Measurements from ENCODE around the gene DRG2. TPM values are rescaled to one million over a fixed set of nuclear protein-coding genes. Genes with fewer than 3 reads are reported as not detected.

Gene DRG2
- polyA plus RNA-seq, 4 donors, result 34.0 to 46.9 (median 40.4) TPM

DNA sequence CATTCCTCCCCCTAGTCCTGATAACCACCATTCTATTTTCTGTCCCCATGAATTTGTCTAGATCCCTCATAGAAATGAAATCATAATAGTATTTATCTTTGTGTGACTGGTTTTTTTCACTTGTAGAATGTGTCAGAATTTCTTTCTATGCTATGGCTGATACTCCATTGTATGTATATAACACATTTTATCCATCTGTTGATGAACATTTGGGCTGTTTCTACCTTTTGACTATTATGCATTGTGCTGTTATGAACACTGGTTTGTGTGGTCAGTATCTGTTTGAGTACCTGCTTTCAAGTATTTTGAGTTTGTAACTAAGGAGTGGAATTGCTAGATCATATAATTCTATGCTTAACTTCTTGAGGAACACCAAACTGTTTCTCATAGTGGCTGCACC, 16.0 kb upstream of the DRG2 start:
- no peak for DNase-seq (ENCODE audit: low read depth in 4 of 4, low spot score in 2 of 4)

DNA sequence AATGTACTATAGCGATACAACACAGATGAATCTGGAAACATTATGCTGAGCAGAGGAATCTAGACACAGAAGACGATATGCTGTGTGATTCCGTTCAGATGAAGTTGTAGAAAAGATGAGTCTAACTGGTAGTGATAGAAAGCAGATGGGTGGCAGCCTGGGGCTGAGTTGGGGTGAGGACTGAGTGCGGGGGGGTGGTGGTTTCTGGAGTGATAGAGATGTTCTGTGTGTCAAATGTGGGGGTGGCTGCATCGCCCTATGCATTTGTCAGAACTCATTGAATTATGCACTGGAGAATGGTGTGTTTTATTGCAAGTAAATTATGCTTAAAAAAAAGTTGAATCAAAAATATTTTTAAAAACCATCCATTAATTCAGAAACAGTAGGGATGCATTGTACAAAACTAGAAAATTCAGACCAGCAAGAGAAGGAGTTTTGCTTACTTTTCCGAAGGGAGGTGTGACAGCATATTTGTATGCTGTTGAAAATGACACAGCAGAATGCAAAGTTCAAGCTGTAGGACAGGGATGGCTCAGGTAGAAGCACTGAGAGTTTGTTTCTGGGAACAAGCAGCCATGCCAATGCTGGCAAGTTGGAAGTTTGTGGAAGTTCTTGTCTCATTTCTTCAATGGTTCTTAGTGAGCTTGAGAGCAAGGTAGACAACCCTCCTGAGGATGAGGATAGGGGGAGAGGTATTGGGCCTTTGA, 13.0 kb upstream of the DRG2 start:
- DNase-seq (ENCODE audit: low read depth in 4 of 4, low spot score in 2 of 4), result no peak

GRCh38 chr17:18076936-18077335, 10.8 kb upstream of the DRG2 start:
- DNase-seq (ENCODE audit: low read depth in 4 of 4, low spot score in 2 of 4), result no peak

DNA sequence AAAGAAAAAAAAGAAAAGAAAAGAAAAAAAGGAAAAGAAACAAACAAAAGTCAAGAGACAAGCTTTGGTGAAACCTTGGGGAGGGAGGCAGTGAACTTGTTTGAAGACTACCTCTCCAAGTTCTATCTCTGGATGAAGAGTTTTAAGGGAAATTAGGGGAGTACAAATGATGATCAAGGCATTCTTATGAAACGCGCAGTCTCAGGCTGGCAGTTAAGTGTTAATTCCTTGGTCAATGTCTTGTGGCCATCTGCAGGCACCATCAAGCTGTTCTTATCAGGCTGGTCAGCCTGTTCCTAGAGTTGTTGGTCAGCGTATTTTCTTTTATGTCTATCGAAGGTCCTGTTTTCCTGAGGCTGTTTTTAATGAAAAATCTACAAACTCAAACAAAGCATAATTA, 8.2 kb upstream of the DRG2 start:
- no peak for DNase-seq (ENCODE audit: low read depth in 4 of 4, low spot score in 2 of 4)

- DNase-seq (ENCODE audit: low read depth in 4 of 4, low spot score in 2 of 4), result no peak
These were observed 3.5 kb upstream of the DRG2 start for GRCh38 chr17:18084256-18084655.

- DNase-seq (ENCODE audit: low read depth in 4 of 4, low spot score in 2 of 4), result no peak
These were observed 1.9 kb downstream of the DRG2 start for GRCh38 chr17:18089613-18090012.

DNA sequence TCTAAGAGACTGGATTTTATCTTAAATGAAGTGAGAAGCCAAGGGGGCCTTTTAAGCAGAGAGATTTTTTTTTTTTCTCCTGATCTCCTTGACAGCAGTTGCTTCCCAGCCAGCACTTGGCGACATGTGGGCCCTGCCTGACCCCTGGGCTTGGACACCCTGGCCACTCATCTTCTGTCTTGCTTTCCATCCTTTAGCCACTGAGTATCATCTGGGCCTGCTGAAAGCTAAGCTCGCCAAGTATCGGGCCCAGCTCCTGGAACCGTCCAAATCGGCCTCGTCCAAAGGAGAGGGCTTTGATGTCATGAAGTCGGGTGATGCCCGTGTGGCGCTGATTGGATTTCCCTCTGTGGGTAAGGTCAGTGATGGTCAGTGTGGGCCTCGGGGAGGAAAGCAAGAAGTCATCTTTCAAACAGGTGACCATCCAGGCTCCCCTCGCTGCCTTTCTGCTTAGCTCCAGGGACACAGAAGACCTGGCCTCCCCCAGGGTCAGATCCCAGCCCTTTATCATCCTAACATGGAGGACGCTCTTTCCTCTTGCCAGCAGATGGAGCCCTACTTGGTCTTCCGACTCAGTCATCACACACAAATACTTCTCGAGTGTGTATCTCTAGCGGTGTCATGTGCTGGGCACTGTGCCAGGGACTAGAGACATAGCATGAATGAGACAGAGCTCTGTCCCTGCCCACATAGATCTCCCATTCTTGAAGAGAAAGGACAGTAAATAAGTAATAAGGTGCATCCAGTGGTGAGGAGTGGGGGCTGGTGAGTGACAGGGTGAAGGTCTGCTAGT, 6.1 kb downstream of the DRG2 start:
- no peak for DNase-seq (ENCODE audit: low read depth in 4 of 4, low spot score in 2 of 4)

DNA sequence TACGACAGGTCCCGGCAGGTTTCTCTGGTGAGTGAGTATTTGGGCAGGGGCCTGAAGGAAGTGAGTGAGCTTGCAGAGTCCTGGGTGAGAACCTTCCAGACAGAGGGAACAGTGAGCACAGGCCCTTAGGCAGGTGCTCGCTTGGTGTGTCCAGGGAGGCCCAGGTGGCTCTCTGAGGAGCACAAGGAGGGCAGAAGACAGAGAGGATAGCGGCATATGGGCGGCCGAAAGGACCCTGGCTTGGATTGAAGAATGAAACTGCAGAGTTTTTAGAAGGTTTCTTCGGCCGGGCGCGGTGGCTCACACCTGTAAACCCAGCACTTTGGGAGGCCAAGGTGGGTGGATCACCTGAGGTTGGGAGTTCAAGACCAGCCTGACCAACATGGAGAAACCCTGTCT, 6.7 kb downstream of the DRG2 start:
- no peak for DNase-seq (ENCODE audit: low read depth in 4 of 4, low spot score in 2 of 4)

GRCh38 chr17:18099516-18099915, 11.8 kb downstream of the DRG2 start:
- DNase-seq (ENCODE audit: low read depth in 4 of 4, low spot score in 2 of 4), result no peak

DNA sequence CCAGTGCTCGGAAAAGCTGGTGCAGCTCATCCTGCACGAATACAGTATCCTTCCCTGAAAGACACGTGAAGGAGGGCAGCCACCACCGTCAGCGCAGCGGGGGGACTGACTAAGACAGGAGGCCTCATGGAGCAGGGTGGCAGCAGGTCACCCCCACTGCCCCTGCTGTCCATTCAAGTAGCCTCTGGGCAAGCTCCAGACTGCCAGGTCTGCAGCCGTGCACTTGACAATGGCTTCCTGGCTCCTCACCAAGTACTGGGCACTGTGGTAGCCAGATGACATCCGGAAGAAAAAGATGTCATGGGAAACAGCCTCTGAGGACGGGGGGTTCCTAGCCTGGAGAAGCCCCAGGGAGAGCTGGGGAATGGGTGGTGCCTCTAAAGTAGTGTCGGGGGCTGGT, 12.9 kb downstream of the DRG2 start:
- DNase-seq (ENCODE audit: low read depth in 4 of 4, low spot score in 2 of 4), result no peak

GRCh38 chr17:18101828-18102227, 14.1 kb downstream of the DRG2 start:
- no peak for DNase-seq (ENCODE audit: low read depth in 4 of 4, low spot score in 2 of 4)

- DNase-seq (ENCODE audit: low read depth in 4 of 4, low spot score in 2 of 4), result no peak
These were observed 14.9 kb downstream of the DRG2 start for GRCh38 chr17:18102640-18103039.

- no peak for DNase-seq (ENCODE audit: low read depth in 4 of 4, low spot score in 2 of 4)
These were observed 17.3 kb downstream of the DRG2 start for GRCh38 chr17:18105027-18105426.

GRCh38 chr17:18105595-18105994, 17.8 kb downstream of the DRG2 start:
- no peak for DNase-seq (ENCODE audit: low read depth in 4 of 4, low spot score in 2 of 4)

- no peak for DNase-seq (ENCODE audit: low read depth in 4 of 4, low spot score in 2 of 4)
These were observed 18.5 kb downstream of the DRG2 start for GRCh38 chr17:18106211-18106610.

DNA sequence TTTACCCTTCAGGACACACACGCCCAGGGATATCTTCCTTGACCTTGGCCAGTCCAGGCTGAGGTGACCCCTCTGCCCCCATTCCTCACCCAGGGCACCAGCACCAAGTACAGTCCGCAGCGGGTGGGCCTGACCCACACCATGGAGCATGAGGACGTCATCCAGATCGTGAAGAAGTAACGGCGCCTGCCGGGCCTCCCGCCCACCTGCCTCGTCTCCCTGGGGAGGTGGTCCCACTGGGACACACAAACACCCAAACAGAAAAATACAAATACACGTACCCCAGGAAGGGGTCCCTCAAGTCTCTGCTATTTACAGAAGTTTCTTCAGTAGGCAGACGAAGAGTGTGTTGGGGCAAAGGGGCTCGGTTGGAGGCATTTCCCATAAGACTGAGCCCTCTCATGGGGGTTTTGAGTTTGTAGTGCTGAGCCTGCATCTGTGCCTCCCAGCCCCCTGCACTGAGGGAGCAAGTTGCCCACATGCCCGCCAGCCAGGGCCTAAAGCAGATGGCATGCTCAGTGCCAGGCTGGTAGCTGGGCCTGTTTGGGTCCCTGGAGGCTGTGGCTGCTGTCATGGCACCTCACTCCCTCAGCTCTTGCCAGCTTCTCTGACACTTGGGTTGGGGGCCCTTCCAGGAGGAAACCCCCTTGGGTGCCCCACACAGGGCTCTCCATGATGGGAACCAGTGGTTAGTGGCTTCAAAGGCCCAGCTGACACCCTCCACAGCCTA, 19.5 kb downstream of the DRG2 start:
- no peak for DNase-seq (ENCODE audit: low read depth in 4 of 4, low spot score in 2 of 4)

DNA sequence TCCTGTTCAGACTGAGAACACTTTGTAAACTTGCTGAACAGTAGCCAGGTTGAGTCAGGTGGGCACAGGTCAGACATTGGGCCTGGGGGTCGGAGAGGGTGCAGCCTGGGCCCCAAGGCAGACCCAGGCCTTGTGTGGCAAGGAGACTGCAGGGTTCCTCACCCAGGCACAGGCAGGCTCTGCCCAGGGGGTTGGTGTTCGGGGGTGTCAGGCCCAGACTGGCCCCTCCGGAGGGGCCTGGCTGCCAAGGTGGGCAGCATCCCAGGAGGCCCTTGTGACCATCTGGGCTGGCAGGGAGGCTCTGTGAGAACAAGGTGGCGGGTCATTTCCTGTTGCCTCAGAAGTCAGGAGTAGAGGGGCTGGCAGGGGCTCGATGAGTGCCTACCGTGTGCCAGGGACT, 20.2 kb downstream of the DRG2 start:
- no peak for DNase-seq (ENCODE audit: low read depth in 4 of 4, low spot score in 2 of 4)

DNA sequence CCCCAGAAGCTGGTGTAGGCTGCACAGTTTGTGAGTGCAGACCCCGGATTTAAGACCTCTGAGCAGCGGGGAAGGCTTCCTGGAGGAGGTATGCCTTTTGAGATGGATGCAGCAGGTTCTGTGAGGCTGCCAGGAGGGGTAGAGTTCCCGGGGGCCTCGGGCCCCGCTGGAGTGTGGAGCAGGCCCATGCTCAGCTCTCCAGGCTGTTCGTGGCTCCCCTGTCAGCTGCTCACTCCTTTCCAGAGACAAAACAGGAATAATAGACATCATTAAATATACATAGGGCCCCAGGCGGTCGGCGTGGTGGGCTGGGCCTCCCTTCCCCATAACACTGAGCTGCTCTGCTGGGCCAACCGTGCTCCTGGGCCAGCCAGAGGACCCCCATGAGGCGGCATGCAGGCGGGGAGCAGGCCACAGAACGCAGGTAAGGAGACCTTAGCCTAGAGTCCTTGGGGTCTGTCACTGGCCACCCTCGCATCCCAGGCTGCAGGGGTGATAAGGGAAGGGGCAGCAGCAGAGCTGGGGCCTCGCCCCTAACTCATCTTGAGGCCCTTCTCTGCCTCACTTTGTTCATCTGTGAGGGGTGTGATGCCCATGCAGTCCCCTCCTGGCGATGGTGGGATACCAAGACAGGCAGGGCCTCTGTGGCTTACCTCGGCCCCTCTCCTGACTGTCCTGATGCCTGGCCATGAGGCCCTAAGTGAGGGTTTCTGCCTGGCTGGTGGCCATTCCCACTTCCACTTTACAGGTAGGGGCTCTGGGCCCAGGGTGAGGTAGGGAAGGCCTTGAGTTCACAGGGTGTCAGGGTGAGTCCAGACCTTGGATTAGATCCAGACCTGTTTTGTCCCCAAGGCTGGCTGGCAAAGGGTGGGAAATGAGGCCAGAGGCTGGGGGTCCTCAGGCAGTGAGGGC, 20.9 kb downstream of the DRG2 start, which contains the start of gene MYO15A:
Gene MYO15A, plus strand, starts transcription at position 356 of the 912 bp plus-strand sequence. CDS start 10,045 bp downstream, outside the sequence.
- no peak for DNase-seq (ENCODE audit: low read depth in 4 of 4, low spot score in 2 of 4)

DNA sequence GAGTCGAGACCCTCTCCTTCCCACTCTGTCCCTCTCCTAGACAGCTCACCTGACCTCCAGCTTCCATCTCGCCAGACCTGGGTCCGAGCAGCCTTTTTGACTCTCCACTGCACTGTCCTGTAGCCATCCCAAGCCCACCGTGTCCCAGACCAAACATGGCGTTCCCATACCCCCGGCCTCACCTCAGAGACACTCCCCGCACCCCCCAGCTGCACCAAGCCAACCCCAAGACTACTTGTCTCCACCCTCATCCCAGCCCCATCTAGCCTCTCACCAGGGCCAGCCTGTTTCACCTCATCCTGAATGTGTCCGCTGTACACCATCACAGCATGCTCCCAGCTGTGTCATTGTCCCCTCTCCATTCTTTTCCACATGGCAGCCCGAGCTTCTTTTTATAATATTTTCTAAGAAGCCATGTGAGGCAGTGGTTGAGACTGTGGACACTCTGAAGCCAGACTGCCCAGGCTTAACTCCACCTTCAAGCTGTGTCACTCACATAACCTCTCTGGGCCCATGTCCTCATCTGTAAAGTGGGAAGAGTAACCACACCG, 22.3 kb downstream of the DRG2 start:
- no peak for DNase-seq (ENCODE audit: low read depth in 4 of 4, low spot score in 2 of 4)

DNA sequence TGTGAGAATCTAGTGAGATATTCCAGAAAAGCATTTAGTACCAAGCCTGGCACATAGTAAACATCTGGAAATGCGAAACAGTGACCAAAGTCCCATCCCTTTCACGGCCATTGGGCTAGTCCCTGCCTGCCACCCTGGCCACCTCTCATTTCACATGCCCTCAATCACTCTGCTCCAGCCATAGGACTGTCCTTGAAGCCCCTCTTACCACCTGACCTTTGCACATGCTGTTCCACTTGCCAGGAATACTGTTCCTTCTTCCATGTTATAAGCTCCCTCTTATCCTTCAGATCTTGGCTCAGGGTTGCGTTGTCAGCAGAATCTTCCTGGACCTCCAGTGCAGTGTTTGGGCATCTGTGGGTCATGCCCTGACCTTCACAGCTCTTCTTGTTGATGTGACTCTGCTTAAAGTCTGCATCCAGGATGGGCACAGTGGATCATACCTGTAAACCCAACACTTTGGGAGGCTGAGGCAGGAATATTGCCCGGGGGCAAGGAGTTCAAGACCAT, 22.9 kb downstream of the DRG2 start:
- DNase-seq (ENCODE audit: low read depth in 4 of 4, low spot score in 2 of 4), result no peak
